MM.1S (cell line): ENCODE measurements around the gene GIPR.

Experiments used
- DNase-seq: peaks from one replicate; pipeline ENCODE4 v3.0.0-alpha.2; 2015
- H2AFZ ChIP-seq: fragments of 300-600 bp; sonication (generic); 2 replicates; pipeline ENCODE4 v1.6.0; 2016; ENCODE audit warnings: antibody characterized with exemption, low read length
- H3F3A ChIP-seq: fragments of 300-600 bp; sonication (generic); 2 replicates; pipeline ENCODE4 v1.6.1; 2016; ENCODE audit warnings: mild to moderate bottlenecking, antibody characterized with exemption, low read length, moderate library complexity, mixed read lengths; ENCODE audit not compliant: insufficient read depth
- H3K27ac ChIP-seq: fragments of 300-600 bp; sonication (generic); 2 replicates; pipeline ENCODE4 v1.5.1; 2016; ENCODE audit warnings: mild to moderate bottlenecking, low read length
- H3K27me3 ChIP-seq: fragments of 300-600 bp; sonication (generic); replicated peaks from 2 replicates; pipeline ENCODE4 v1.6.0; 2016; ENCODE audit warnings: low read length; ENCODE audit not compliant: insufficient read depth
- H3K36me3 ChIP-seq: fragments of 300-600 bp; sonication (generic); replicated peaks from 2 replicates; pipeline ENCODE4 v1.6.1; 2016; ENCODE audit warnings: mild to moderate bottlenecking, low read length, mixed read lengths; ENCODE audit not compliant: insufficient read depth
- H3K4me1 ChIP-seq: fragments of 300-600 bp; sonication (generic); 2 replicates; pipeline ENCODE4 v1.6.1; 2016; ENCODE audit warnings: low read length, mixed read lengths
- H3K4me2 ChIP-seq: fragments of 300-600 bp; sonication (generic); 2 replicates; pipeline ENCODE4 v1.6.0; 2016; ENCODE audit warnings: low read depth, low read length
- H3K4me3 ChIP-seq: fragments of 300-600 bp; sonication (generic); 2 replicates; pipeline ENCODE4 v1.5.1; 2016; ENCODE audit warnings: low read length, mixed read lengths
- H3K79me2 ChIP-seq: fragments of 300-600 bp; sonication (generic); 2 replicates; pipeline ENCODE4 v1.6.1; 2016; ENCODE audit warnings: mixed run types, low read length, mixed read lengths
- H3K9ac ChIP-seq: fragments of 300-600 bp; sonication (generic); 2 replicates; pipeline ENCODE4 v1.6.1; 2016; ENCODE audit warnings: low read length, mixed read lengths
- H3K9me2 ChIP-seq: fragments of 300-600 bp; sonication (generic); replicated peaks from 2 replicates; pipeline ENCODE4 v1.6.1; 2016; ENCODE audit warnings: mild to moderate bottlenecking, low read length, mixed read lengths; ENCODE audit not compliant: insufficient read depth
- H3K9me3 ChIP-seq: fragments of 300-600 bp; sonication (generic); replicated peaks from 2 replicates; pipeline ENCODE4 v1.6.1; 2016; ENCODE audit warnings: mild to moderate bottlenecking, low read length, mixed read lengths; ENCODE audit not compliant: insufficient read depth
- H4K20me1 ChIP-seq: fragments of 300-600 bp; sonication (generic); 2 replicates; pipeline ENCODE4 v1.6.1; 2016; ENCODE audit warnings: mild to moderate bottlenecking, low read length, moderate library complexity, mixed read lengths; ENCODE audit not compliant: insufficient read depth
- CTCF ChIP-seq: fragments of 300-600 bp; sonication (generic); IDR thresholded peaks from 2 replicates; pipeline ENCODE4 v1.5.1; 2016; ENCODE audit warnings: antibody characterized with exemption, low read length, mixed read lengths
- EZH2 ChIP-seq: fragments of 300-600 bp; sonication (generic); optimal IDR thresholded peaks from 2 replicates; pipeline ENCODE3; 2017; ENCODE audit warnings: low read depth, mild to moderate bottlenecking, antibody characterized with exemption, low read length, mixed read lengths
- EZH2phosphoT487 ChIP-seq: fragments of 300-600 bp; sonication (generic); IDR thresholded peaks from 2 replicates; pipeline ENCODE4 v1.6.1; 2018; ENCODE audit warnings: antibody characterized with exemption, low read length

The GIPR gene

GRCh38 chr19:45660636-45661035 lies 7.4 kb upstream of the GIPR start:
- DNase-seq = no peak
- H3K27ac ChIP-seq = no peak overlapping the region
- H3K4me1 ChIP-seq = no peaks in the 10 kb centered on the region
- no peaks in the 10 kb centered on the region for H3K9me3 ChIP-seq
- TF ChIP-seq EZH2 (no peak), EZH2phosphoT487 (no peak), CTCF (no peak)
- no peaks in the 10 kb centered on the region for H3K9me2 ChIP-seq
- H3F3A ChIP-seq = no peaks in the 10 kb centered on the region
- no peak overlapping the region for H2AFZ ChIP-seq
- H3K79me2 ChIP-seq = no peaks in the 10 kb centered on the region
- H4K20me1 ChIP-seq = no peaks in the 10 kb centered on the region
- H3K9ac ChIP-seq = no peak overlapping the region
- H3K27me3 ChIP-seq = peaks cover 47% of the 10 kb centered on the region
- H3K4me2 ChIP-seq = no peak overlapping the region
- no peaks in the 10 kb centered on the region for H3K36me3 ChIP-seq
- H3K4me3 ChIP-seq = no peak overlapping the region

- Histone ChIP-seq H3K36me3 (no peaks in the 10 kb centered on the region), H3K4me3 (no peak overlapping the region), H2AFZ (no peak overlapping the region), H3K9me2 (no peaks in the 10 kb centered on the region), H3K9me3 (no peaks in the 10 kb centered on the region), H3K4me1 (peaks cover 5% of the 10 kb centered on the region; the same call in 1 of the 2 replicates), H3K9ac (no peak overlapping the region), H3K27me3 (peaks cover 44% of the 10 kb centered on the region), H3F3A (peaks cover 4% of the 10 kb centered on the region; the same call in 1 of the 2 replicates), H3K4me2 (no peak overlapping the region), H3K79me2 (no peaks in the 10 kb centered on the region), H3K27ac (no peak overlapping the region), H4K20me1 (no peaks in the 10 kb centered on the region)
- TF ChIP-seq CTCF (no peak), EZH2 (no peak), EZH2phosphoT487 (no peak)
- no peak for DNase-seq
Observed at GRCh38 chr19:45663800-45664199, 4.2 kb upstream of the GIPR start.

- Histone ChIP-seq H3K27ac (no peak overlapping the region), H3K36me3 (no peaks in the 10 kb centered on the region), H3K9me2 (no peaks in the 10 kb centered on the region), H3K27me3 (peaks cover 43% of the 10 kb centered on the region), H2AFZ (no peak overlapping the region), H3K4me2 (no peak overlapping the region), H3K9me3 (no peaks in the 10 kb centered on the region), H3K4me1 (peaks cover 5% of the 10 kb centered on the region; the same call in 1 of the 2 replicates), H3K4me3 (no peak overlapping the region), H3K79me2 (no peaks in the 10 kb centered on the region), H3K9ac (no peak overlapping the region), H3F3A (peaks cover 4% of the 10 kb centered on the region; the same call in 1 of the 2 replicates), H4K20me1 (no peaks in the 10 kb centered on the region)
- TF ChIP-seq EZH2phosphoT487 = no peak
- TF ChIP-seq EZH2 = no peak
- TF ChIP-seq CTCF = no peak
- DNase-seq = no peak
Observed at GRCh38 chr19:45664575-45664974, 3.4 kb upstream of the GIPR start.
